GM12878 (cell line): ENCODE measurements around the gene MYMK. TPM values are rescaled to one million over a fixed set of nuclear protein-coding genes. Genes with fewer than 3 reads are reported as not detected.

Experiments used
- ATAC-seq: fragments of 200-7000 bp; cut with Tn5 transposase; 3 replicates; pipeline ENCODE4 v1.9.1; 2020; ENCODE audit warnings: mild to moderate bottlenecking, moderate library complexity
- BruUV-seq: library from RNA; stranded (reverse); fragments of 400-500 nt; replicated peaks from 2 replicates; lab custom pipeline; 2021; lab: Mats Ljungman, UMichigan
- CTCF ChIA-PET: fragments of 300-600 bp; sonication (Branson Sonifier 250); formaldehyde crosslinking; extraction: SDS; loops from one replicate; lab custom pipeline; 2021; ENCODE audit warnings: inconsistent platforms; lab: Yijun Ruan, JAX
- POLR2A ChIA-PET: fragments of 350-600 bp; formaldehyde crosslinking; extraction: SDS; loops from one replicate; lab custom pipeline; 2021; ENCODE audit warnings: inconsistent platforms; lab: Charles Lee
- RAD21 ChIA-PET: fragments of 300-600 bp; sonication (Branson Sonifier 250); formaldehyde crosslinking; loops from one replicate; lab custom pipeline; 2023; ENCODE audit warnings: antibody characterized with exemption; ENCODE audit not compliant: unreplicated experiment; lab: Charles Lee
- SMC1A ChIA-PET: fragments of 300-600 bp; sonication (Branson Sonifier 250); formaldehyde crosslinking; loops from one replicate; lab custom pipeline; 2023; ENCODE audit not compliant: unreplicated experiment, uncharacterized antibody; lab: Charles Lee
- DNase-seq: peaks from one replicate; pipeline ENCODE4 v3.0.0-alpha.2; 2011; ENCODE audit warnings: low read depth, low spot score
- FAIRE-seq: peaks from 3 replicates; lab custom pipeline; 2011; peaks lifted over from hg19 to GRCh38; lab: Jason Lieb, UNC
- H2AFZ ChIP-seq: 2 replicates; pipeline ENCODE4 v1.6.0; 2011; ENCODE audit warnings: low read depth, low read length, control low read depth; ENCODE audit not compliant: control insufficient read depth
- H3K27ac ChIP-seq: 2 replicates; pipeline ENCODE4 v1.5.1; 2011; ENCODE audit warnings: control low read depth; ENCODE audit not compliant: control insufficient read depth, insufficient read depth
- H3K27me3 ChIP-seq, 2 experiments: replicated peaks in 1 of 2; 2 replicates each; pipeline versions ENCODE4 v1.6.0 to v1.6.1; 2011; ENCODE audit warnings: low read length in 1 of 2; ENCODE audit not compliant: control insufficient read depth in 2 of 2, insufficient read depth in 2 of 2
- H3K36me3 ChIP-seq, 2 experiments: 2 replicates each; pipeline ENCODE4 v1.5.1; 2011; ENCODE audit warnings: low read length in 1 of 2; ENCODE audit not compliant: control insufficient read depth in 2 of 2, insufficient read depth in 2 of 2
- H3K4me1 ChIP-seq: 2 replicates; pipeline ENCODE4 v1.6.1; 2011; ENCODE audit warnings: mild to moderate bottlenecking, low read length, moderate library complexity, mixed read lengths; ENCODE audit not compliant: control insufficient read depth, insufficient read depth
- H3K4me2 ChIP-seq: 2 replicates; pipeline ENCODE4 v1.6.0; 2011; ENCODE audit warnings: control low read depth; ENCODE audit not compliant: control insufficient read depth, insufficient read depth
- H3K4me3 ChIP-seq: fragments of 200-600 bp; sonication (generic); 2 replicates; pipeline ENCODE4 v1.5.1; 2016
- H3K79me2 ChIP-seq: 2 replicates; pipeline ENCODE4 v1.6.0; 2011; ENCODE audit warnings: low read length; ENCODE audit not compliant: control insufficient read depth, insufficient read depth
- H3K9ac ChIP-seq: 2 replicates; pipeline ENCODE4 v1.8.0; 2011; ENCODE audit warnings: low read length, control low read depth, mixed read lengths; ENCODE audit not compliant: control insufficient read depth, insufficient read depth
- H3K9me3 ChIP-seq: replicated peaks from 3 replicates; pipeline ENCODE4 v1.5.1; 2011; ENCODE audit warnings: mild to moderate bottlenecking, low read length; ENCODE audit not compliant: control insufficient read depth, insufficient read depth
- H4K20me1 ChIP-seq: 2 replicates; pipeline ENCODE4 v1.6.0; 2011; ENCODE audit not compliant: control insufficient read depth, insufficient read depth
- JUND ChIP-seq: IDR thresholded peaks from 2 replicates; pipeline ENCODE4 v1.6.1; 2012; ENCODE audit warnings: low read depth, mild to moderate bottlenecking, low read length, improper control_type of control experiment, moderate library complexity
- KDM1A ChIP-seq: fragments of 200-600 bp; sonication (generic); IDR thresholded peaks from 2 replicates; pipeline ENCODE4 v1.6.1; 2016; ENCODE audit warnings: borderline replicate concordance
- MAX ChIP-seq: IDR thresholded peaks from 2 replicates; pipeline ENCODE4 v1.6.1; 2012; ENCODE audit warnings: low read depth, low read length, improper control_type of control experiment
- POLR2A ChIP-seq: IDR thresholded peaks from 2 replicates; pipeline ENCODE4 v1.6.1; 2011; ENCODE audit warnings: low read depth, mild to moderate bottlenecking, low read length
- ZBED1 ChIP-seq: IDR thresholded peaks from 2 replicates; pipeline ENCODE4 v1.6.1; 2016; ENCODE audit warnings: borderline replicate concordance
- WGBS: methylation state at CpG from one replicate; pipeline ENCODE4 v1.1.6; 2016; ENCODE audit warnings: low lambda C conversion rate; ENCODE audit not compliant: insufficient replicate concordance, insufficient coverage; ENCODE audit errors: missing lambda C conversion rate; 5-methylcytosine and 5-hydroxymethylcytosine counted together
- in situ Hi-C: fragments of 300-500 bp; cut with MboI; formaldehyde crosslinking; loops from 9 replicates; pipeline ENCODE4 v1.14.3; 2018; ENCODE audit warnings: mixed read lengths
- intact Hi-C: fragments of 100-400 bp; cut with micrococcal nuclease; formaldehyde crosslinking; loops from one replicate; pipeline ENCODE4 v1.14.2; 2022; ENCODE audit not compliant: unreplicated experiment
- polyA plus RNA-seq, 11 experiments: library from polyadenylated mRNA; depleted of rRNA in 4 of 11; unstranded in 6 of 11; stranded (reverse) in 5 of 11; fragments of >200 nt; fragmentation: Nextera tagmentation in 4 of 11; fragmentation: Illumina TruSeq in 1 of 11; extraction: Ambion mirVana in 4 of 11; extraction: Trizol in 1 of 11; gene quantifications; 1 replicate in 1 of 11; 2 replicates in 10 of 11; pipeline versions ENCODE4 v1.2.1 to v1.2.3, GENCODE V29; 2011 to 2016; ENCODE audit warnings: inconsistent platforms in 2 of 11, missing spikeins in 2 of 11, low read depth in 1 of 11
- total RNA-seq, 4 experiments: library from RNA; depleted of rRNA in 3 of 4; stranded (reverse); fragments of >200 nt in 3 of 4; fragmentation: Illumina TruSeq in 1 of 4; extraction: Trizol in 1 of 4; gene quantifications; 2 replicates each; pipeline versions ENCODE4 v1.2.1 to v1.2.3, GENCODE V29; 2013 to 2021

Gene MYMK
- total and polyA plus RNA-seq, 10 of the 15 experiments (the other 5 are each of a cell fraction or from before 2014, with no cell fraction given): not detected

- H3K79me2 ChIP-seq: no peaks in the 10 kb centered on the region
- ChIA-PET RAD21 (no interaction called here), POLR2A (interaction anchor here (0.8 to 1.1 kb wide), 2 partner anchors 9 to 10 kb away, joined by 3 to 4 read pairs; partner anchors contain the start of genes CACFD1 and SLC2A6), SMC1A (no interaction called here), CTCF (no interaction called here)
- FAIRE-seq (no peak), DNase-seq (no peak), ATAC-seq (no peak)
- intact Hi-C loops: no loop called here
- no TSS peak for BruUV-seq
- no peak overlapping the region for H3K27ac ChIP-seq
- H3K4me1 ChIP-seq: no peaks in the 10 kb centered on the region
- 93% methylated on average over 9 of the region's 11 CpGs for WGBS
- no peak overlapping the region for H3K4me2 ChIP-seq
- H3K36me3 ChIP-seq: peaks cover 0 to 7% of the 10 kb centered on the region in 2 experiments; a peak in 3 of 4 replicates
- in situ Hi-C loops: no loop called here
- H3K9me3 ChIP-seq: no peaks in the 10 kb centered on the region
- no peaks in the 10 kb centered on the region for H3K27me3 ChIP-seq
- no peak overlapping the region for H2AFZ ChIP-seq
- no peaks in the 10 kb centered on the region for H4K20me1 ChIP-seq
- no peak for TF ChIP-seq KDM1A
- TF ChIP-seq MAX: no peak
- TF ChIP-seq ZBED1: peak; percentile 38; the same call in 1 of the 2 replicates
- no peak overlapping the region for H3K9ac ChIP-seq
- no peak overlapping the region for H3K4me3 ChIP-seq
These were observed 56.4 kb downstream of the MYMK start for GRCh38 chr9:133468374-133468773.

GRCh38 chr9:133467101-133467500, 57.7 kb downstream of the MYMK start:
- ChIA-PET CTCF (no interaction called here), POLR2A (no interaction called here), SMC1A (no interaction called here), RAD21 (no interaction called here)
- Histone ChIP-seq H3K27ac (no peak overlapping the region), H3K4me1 (no peaks in the 10 kb centered on the region), H4K20me1 (no peaks in the 10 kb centered on the region), H3K36me3 (peaks cover 0 to 3% of the 10 kb centered on the region in 2 experiments; a peak in 2 of 4 replicates), H3K4me2 (no peak overlapping the region), H3K4me3 (no peak overlapping the region), H2AFZ (no peak overlapping the region), H3K9me3 (no peaks in the 10 kb centered on the region)
- in situ Hi-C loops: no loop called here
- DNase-seq: no peak
- WGBS: 74% methylated on average over 10 of the region's 10 CpGs
- FAIRE-seq: no peak
- no peak for ATAC-seq
- TF ChIP-seq JUND (no peak), POLR2A (peak; percentile 9; the same call in 1 of the 2 replicates)
- TF ChIP-seq, all 136 proteins: peak for 1
- intact Hi-C loops: no loop called here
- H3K9ac ChIP-seq: no peak overlapping the region
- BruUV-seq: no TSS peak
- no peaks in the 10 kb centered on the region for H3K79me2 ChIP-seq
- H3K27me3 ChIP-seq: no peaks in the 10 kb centered on the region
